Measurements from ENCODE around the gene SH3D19.

DNA sequence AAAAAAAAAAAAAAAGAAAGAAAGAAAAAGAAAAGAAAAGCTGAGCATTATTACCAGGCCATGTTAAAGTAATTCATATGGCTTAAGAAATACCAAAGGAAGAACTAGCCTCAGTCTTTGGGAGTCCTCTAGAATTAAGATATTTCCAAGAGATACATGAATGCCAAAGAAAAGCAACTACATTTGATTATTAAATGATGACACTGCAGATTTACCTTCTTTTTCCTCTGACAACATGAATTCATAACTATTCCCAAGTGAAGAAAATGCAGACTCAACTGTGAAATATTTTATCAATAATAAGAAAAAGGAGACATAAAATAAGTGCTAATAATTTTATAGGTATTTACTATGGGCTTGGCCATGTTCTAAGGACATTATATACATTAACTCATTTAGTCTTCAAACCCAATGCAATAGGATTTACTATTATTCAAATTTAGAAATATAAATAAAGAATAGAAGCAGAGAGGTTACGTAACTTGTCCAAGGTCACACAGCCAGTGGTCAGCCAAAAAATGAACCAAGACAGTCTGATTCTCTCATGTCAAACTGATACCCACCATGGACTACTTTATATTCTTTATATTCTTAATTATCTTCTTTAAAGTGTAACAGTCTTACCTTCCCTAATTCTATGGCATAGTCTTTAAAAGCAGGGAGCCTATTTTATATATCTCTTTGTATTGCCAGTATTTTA lies 6.9 kb downstream of the SH3D19 start:
- TF ChIP-seq, protein P1, sequence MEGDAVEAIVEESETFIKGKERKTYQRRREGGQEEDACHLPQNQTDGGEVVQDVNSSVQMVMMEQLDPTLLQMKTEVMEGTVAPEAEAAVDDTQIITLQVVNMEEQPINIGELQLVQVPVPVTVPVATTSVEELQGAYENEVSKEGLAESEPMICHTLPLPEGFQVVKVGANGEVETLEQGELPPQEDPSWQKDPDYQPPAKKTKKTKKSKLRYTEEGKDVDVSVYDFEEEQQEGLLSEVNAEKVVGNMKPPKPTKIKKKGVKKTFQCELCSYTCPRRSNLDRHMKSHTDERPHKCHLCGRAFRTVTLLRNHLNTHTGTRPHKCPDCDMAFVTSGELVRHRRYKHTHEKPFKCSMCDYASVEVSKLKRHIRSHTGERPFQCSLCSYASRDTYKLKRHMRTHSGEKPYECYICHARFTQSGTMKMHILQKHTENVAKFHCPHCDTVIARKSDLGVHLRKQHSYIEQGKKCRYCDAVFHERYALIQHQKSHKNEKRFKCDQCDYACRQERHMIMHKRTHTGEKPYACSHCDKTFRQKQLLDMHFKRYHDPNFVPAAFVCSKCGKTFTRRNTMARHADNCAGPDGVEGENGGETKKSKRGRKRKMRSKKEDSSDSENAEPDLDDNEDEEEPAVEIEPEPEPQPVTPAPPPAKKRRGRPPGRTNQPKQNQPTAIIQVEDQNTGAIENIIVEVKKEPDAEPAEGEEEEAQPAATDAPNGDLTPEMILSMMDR (IDR thresholded peaks at IDR 0.05) = no peak
- TF ChIP-seq POLR2A (IDR thresholded peaks at IDR 0.05) = no peak

All from testis (tissue), 2 donors.